Measurements from ENCODE around the gene TIGD3. TPM values are rescaled to one million over a fixed set of nuclear protein-coding genes. Genes with fewer than 3 reads are reported as not detected.

The TIGD3 gene
- total RNA-seq, 4 donors from 2014 or later, result not detected

DNA sequence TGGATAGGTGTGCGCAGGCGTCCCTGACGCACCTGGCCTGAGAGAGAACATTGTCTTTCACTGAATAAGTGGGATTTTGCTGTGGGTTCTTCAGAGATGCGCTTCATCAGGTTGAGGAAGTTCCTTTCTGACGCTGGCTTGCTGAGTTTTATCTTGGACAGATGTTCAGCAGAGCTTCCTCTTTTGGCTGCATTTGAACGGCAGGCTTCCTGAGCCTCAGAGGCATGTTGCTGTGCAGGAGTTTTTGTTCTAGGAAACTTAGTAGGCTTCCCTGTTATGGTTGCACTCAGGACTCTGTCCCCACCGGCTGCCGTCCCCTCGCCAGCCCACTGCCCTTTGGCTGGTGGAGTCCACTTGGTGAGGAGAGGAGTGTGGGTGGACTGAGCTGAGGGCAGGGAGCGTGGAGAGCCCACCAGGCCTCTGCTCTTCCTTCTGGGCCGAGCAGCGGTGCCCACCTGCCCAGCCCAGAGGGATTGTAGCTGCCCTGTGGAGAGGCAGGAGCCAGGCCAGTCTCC, 49.1 kb downstream of the TIGD3 start:
- TF ChIP-seq, protein P1, sequence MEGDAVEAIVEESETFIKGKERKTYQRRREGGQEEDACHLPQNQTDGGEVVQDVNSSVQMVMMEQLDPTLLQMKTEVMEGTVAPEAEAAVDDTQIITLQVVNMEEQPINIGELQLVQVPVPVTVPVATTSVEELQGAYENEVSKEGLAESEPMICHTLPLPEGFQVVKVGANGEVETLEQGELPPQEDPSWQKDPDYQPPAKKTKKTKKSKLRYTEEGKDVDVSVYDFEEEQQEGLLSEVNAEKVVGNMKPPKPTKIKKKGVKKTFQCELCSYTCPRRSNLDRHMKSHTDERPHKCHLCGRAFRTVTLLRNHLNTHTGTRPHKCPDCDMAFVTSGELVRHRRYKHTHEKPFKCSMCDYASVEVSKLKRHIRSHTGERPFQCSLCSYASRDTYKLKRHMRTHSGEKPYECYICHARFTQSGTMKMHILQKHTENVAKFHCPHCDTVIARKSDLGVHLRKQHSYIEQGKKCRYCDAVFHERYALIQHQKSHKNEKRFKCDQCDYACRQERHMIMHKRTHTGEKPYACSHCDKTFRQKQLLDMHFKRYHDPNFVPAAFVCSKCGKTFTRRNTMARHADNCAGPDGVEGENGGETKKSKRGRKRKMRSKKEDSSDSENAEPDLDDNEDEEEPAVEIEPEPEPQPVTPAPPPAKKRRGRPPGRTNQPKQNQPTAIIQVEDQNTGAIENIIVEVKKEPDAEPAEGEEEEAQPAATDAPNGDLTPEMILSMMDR (IDR thresholded peaks at IDR 0.05; ENCODE audit: low read depth), result no peak

DNA sequence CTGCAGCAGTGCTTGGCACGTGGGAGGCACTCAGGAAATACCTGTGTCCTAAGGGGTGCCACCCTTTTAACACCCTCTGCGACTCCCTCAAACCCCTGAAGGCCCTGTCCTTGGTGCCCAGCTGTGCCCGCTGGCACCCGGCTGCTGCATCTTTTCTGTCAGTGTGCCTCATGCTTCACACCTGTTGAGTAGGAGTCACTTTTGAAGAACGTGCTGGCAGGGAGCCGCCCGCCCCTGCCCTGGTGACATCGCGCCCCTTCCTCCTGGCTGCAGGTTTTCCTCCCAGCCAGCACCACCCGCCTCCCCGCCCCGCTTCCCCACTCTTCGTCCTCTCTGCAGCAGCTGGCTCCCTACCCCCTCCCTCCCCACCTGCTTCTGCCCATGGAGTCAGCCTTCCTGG, 49.7 kb downstream of the TIGD3 start:
- TF ChIP-seq, protein P1 (IDR thresholded peaks at IDR 0.05; ENCODE audit: low read depth), result no peak

DNA sequence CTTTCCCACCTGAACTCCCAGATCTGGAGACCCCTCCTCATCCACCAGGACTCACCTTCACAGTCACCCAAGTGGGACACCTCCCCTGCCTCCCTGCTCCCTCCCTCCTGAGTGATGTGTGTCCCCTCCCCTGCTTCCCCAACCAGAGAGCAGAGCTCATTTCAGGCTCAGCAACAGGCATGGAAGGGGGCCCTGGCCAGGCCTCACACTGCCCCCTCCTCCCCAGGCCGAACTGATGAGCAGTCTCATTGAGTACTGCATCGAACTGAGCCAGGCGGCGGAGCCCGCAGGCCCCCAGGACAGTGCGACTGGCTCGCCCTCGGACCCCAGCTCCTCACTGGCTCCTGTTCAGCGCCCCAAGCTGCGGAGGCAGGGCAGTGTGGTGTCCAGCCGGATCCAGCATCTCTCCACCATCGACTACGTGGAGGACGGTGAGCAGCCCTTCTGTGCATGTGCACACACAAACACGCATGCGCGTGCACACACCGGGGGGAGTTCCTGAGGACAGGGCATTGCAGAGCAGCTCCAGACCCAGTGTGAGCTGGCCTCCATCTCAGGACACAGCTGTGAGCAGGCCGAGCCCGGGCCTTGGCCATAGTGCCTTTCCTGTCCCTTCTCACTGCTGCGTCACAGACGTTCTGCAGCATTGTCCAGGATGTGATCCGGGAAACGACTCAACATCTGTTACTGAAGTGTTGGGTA, 50.2 kb downstream of the TIGD3 start:
- TF ChIP-seq, protein P1 (IDR thresholded peaks at IDR 0.05; ENCODE audit: low read depth), result no peak

Other genes with a start within 250 kb of the TIGD3 start
- gene TM7SF2, start 242.9 kb upstream of the TIGD3 start, total RNA-seq, result 100 to 1,000 TPM in 3 of 4 donors, 10 to 100 TPM in 1; 95.1 to 339 (median 209) TPM
- gene ZNHIT2, start 237.1 kb upstream of the TIGD3 start, total RNA-seq, result 10 to 100 TPM in 1 of 4 donors, 1 to 10 TPM in 3; 4.4 to 12.6 (median 8.2) TPM
- gene FAU, start 232.6 kb upstream of the TIGD3 start, total RNA-seq, result 1,000 to 10,000 TPM in 1 of 4 donors, 100 to 1,000 TPM in 3; 793 to 1,064 (median 875) TPM
- 10 to 100 TPM; 34.1 to 60.8 (median 48.7) TPM for gene MRPL49, start 232.4 kb upstream of the TIGD3 start, total RNA-seq
- 10 to 100 TPM; 29.3 to 61.0 (median 46.0) TPM for gene SYVN1, start 220.2 kb upstream of the TIGD3 start, total RNA-seq
- gene SPDYC, start 184.5 kb upstream of the TIGD3 start, total RNA-seq, result not detected
- 100 to 1,000 TPM in 2 of 4 donors, 10 to 100 TPM in 2; 86.4 to 112 (median 95.7) TPM for gene CAPN1, start 172.8 kb upstream of the TIGD3 start, total RNA-seq
- 1 to 10 TPM; 2.6 to 6.2 (median 4.9) TPM for gene POLA2, start 92.8 kb upstream of the TIGD3 start, total RNA-seq
- gene CDC42EP2, start 39.9 kb upstream of the TIGD3 start, total RNA-seq, result 10 to 100 TPM; 16.5 to 38.6 (median 28.5) TPM
- 10 to 100 TPM; 20.1 to 34.1 (median 28.1) TPM for gene DPF2, start 20.9 kb upstream of the TIGD3 start, total RNA-seq
- gene SLC25A45, start 27.9 kb downstream of the TIGD3 start, total RNA-seq, result 1 to 10 TPM in 3 of 4 donors, under 1 TPM in 1; 0.82 to 7.3 (median 6.8) TPM
- 10 to 100 TPM; 32.5 to 44.7 (median 40.3) TPM for gene FRMD8, start 31.9 kb downstream of the TIGD3 start, total RNA-seq
- 100 to 1,000 TPM; 537 to 773 (median 608) TPM for gene NEAT1, start 68.0 kb downstream of the TIGD3 start, total RNA-seq
- over 10,000 TPM; 16,732 to 21,734 (median 18,618) TPM for gene MALAT1, start 144.3 kb downstream of the TIGD3 start, total RNA-seq
- 10 to 100 TPM; 63.1 to 85.3 (median 67.0) TPM for gene SCYL1, start 170.3 kb downstream of the TIGD3 start, total RNA-seq
- 10 to 100 TPM; 24.8 to 81.3 (median 77.3) TPM for gene LTBP3, start 203.6 kb downstream of the TIGD3 start, total RNA-seq
- gene ZNRD2, start 215.7 kb downstream of the TIGD3 start, total RNA-seq, result 10 to 100 TPM; 24.2 to 66.2 (median 35.1) TPM
- gene FAM89B, start 217.8 kb downstream of the TIGD3 start, total RNA-seq, result 10 to 100 TPM; 15.2 to 48.8 (median 31.0) TPM
- gene EHBP1L1, start 221.3 kb downstream of the TIGD3 start, total RNA-seq, result 10 to 100 TPM; 27.1 to 79.5 (median 45.7) TPM
- under 1 TPM in 1 of 4 donors, not detected in 3; 0.57 TPM for gene KCNK7, start 241.0 kb downstream of the TIGD3 start, total RNA-seq